Stimulated activated CD4-positive, alpha-beta T cell treated with anti-CD3 and anti-CD28 coated beads, Interleukin-4, amount 100 ng/mL, for 1 hour (primary cell): Measurements from ENCODE around the gene AJUBA.
"Not testable (repeated sequence)": the region's sequence is repeated elsewhere in the genome, so short reads cannot be mapped to it uniquely, and the experiment has no call there.

ENCODE experiments used
- DNase-seq: peaks from one replicate; pipeline ENCODE4 v3.0.0-alpha.2; 2020

AJUBA gene

DNA sequence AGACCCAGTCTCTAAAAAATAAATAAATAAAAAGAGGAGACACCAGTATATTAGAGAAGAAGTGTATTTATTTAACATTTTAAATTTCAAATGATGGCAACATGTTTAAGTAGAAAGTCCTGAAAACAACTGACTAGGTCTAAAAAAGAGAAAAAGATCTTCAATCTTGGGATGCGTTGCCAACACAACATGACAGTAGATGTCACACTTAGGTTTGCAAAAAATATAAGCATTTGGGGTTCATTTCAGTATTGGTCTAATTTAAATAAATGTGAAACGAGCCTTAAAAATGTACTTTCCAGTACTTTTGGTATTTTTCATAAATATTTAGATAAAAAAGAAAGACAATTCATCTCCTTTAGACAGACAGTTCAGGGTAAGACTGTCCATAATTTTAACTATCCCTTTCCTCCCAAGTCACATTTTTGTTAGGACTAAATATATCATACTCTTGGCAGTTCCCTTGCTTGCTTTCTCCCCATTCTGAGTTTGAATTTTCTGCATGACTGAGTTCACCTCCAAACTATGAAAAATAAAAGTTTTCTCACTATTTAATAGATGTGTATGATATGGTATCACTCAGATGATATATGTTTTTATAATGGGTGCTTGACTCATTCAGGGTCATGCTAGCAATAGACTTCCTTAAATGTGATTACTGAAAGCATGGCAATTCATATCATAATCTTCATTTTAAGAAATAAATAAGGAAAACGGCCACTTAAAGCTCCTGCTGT lies 23.3 kb upstream of the AJUBA start:
- DNase-seq: no peak

GRCh38 chr14:23004274-23004673 lies 21.9 kb upstream of the AJUBA start:
- not testable (repeated sequence) for DNase-seq

GRCh38 chr14:23002592-23002991 lies 20.2 kb upstream of the AJUBA start:
- no peak for DNase-seq

DNA sequence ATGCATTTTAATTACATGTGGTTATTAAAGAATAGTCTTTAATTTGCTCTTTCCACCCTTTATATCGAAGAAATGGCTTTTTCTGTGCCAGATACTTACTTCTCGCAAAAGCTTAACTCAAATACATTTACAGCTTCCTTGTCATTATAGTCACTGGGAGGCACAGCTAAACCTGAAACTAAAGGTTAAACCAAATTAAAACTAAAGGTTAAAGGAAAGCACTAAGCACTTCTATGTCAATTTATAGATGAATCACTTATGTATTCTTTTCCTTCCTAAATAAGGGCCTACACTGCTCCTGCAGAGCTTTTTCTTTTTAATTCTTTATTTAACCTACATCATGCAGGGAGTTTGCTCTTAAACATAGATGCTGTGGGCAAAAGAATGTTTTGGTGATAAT lies 18.5 kb upstream of the AJUBA start:
- no peak for DNase-seq

- no peak for DNase-seq
These were observed 16.1 kb upstream of the AJUBA start for GRCh38 chr14:22998329-22999012.

DNA sequence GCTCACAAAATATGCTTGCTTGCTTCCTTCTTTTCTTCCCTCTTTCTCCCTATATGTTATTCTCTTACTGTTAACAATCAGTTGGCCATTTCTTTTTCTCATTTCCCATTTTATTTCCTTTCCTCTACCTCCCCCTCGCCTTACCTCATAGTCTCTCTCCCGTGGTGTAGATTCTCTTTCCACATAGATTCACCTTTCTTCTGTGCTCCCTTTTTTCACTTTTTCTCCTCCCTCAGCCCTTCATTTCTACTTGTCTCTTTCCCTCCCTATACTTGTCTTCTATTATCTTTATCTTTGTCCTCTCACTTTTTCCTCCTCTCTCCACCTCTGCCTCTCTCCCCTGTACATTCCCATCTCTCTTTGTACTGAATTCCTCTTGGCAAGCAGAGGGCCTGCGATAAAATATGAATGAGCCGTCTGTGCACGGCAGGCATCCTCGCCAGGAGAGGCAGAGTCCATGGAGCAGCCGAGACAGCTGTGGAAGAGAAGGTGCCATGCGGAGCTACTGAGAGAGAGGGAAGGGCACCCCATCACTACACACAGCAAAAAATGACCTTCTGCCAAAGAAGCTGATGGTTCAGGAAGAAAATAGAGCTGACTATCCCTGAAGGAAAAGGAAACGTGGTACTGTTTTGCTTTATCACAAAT lies 15.4 kb upstream of the AJUBA start:
- no peak for DNase-seq

DNA sequence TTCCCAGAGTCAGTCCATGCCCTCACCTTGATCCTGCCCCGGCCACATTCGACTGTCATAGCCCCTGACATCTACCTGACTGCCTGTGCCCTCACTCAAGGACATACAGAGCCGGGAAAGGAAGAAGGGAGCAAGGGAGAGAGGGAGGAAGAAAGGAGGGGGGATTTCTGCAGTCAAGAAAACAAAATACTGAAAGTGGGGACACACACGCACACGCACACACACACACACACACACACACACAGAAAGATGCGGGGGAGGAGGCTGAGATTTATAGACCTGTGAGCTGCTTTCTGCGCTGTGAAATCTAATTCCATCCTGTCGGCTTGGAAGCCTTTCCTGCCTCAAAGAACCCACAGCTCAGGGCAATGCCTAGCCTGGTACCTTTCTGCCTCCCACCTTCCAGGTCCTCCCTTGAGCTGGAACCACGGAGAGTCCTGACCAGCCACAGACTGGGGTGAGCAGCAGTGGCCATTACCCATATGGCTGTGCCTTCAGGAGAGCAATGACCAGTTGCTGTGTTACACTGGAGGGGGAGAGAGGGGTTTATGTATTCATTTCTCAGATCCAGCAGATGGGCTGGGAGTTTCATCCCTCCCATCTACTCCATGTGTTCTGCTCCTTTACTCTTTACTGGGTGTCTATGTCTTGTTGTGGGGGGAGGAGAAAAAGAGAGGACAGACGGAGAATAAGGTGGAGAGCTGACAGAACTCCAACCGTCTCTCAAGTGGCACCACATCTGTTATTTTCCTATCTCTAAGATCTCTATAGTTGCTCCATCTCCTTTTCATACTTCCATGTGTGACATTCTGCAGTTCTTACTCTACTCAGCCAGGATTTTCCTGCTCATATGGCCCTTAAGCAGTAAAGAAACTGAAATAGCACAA lies 14.7 kb upstream of the AJUBA start:
- no peak for DNase-seq

- DNase-seq: no peak
These were observed 13.7 kb upstream of the AJUBA start for GRCh38 chr14:22995889-22996625.

- peak; percentile 28 for DNase-seq
These were observed 12.5 kb upstream of the AJUBA start for GRCh38 chr14:22994762-22995275.

- no peak for DNase-seq
These were observed 11.2 kb upstream of the AJUBA start for GRCh38 chr14:22993517-22993916.

DNA sequence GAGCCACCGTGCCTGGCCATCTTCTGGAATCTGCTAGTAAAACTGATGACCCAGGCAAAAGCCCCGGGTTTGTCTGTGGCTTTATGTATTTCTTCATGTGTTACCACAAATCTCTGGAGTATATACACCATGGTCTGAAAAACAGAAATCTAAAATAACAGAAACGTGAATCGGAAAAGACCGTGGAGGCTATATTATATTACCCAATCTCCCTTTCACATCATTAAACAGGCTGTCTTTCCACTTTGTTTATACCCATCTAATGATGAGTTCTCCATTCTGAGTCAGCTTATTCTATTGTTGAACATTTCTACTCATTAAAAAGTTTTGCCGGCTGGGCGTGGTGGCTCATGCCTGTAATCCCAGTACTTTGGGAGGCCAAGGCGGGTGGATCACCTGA lies 9.5 kb upstream of the AJUBA start:
- no peak for DNase-seq

- no peak for DNase-seq
These were observed 4.9 kb upstream of the AJUBA start for GRCh38 chr14:22987291-22987690.

DNA sequence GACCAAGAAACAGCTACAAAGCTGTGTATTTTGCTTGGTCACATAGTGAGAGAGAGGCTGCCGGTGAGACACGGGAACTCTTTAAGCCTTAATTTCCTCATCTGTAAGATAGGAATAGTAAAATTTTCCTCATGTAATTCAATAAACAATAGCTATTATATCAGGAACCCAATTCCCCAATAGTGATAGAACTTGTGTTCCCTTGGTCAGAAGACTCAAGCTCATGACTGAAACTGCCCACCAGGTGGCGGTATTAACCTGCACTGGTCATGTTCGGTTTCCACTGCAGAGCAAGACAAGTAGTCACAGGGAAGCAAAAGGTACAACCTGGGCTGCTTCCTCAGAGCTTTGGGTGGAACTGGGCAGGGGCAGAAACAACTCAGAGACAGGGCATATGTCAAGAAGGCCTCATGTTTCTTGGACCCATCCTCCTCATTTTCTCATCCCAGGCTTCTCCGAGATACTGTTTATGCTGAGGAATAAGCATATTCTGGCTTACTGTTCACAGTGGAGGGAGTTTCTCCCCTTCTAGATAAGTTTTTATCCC lies 4.2 kb upstream of the AJUBA start:
- DNase-seq: peak; percentile 86

DNA sequence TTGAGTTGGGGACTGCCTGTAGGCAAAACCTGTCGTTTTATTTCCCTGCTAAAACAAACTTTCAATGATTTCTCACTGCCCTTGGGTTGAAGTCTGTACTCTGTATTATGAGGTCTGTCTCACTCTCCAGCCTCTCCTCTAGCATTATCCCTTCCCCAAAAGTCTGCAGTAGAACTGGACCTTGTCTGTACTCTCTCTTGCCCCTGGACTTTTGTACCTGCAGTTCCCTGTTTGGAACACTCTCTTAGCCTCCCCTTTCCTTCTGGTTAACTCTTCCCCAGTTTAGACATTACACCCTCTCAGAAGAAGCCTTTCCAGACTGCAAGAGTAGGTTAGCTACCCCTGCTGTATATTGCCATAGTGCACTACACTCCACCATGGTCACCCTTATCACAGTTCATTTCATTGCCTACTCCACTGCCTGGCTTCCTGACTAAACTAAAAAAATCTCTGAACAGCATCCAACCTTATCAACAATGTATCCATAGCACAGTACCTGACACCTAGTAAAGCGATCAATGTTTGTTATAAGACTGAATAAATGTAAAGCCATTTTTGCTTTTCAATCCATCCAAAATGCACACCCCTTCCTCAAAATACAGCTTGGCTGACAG lies 3.6 kb upstream of the AJUBA start:
- no peak for DNase-seq

DNA sequence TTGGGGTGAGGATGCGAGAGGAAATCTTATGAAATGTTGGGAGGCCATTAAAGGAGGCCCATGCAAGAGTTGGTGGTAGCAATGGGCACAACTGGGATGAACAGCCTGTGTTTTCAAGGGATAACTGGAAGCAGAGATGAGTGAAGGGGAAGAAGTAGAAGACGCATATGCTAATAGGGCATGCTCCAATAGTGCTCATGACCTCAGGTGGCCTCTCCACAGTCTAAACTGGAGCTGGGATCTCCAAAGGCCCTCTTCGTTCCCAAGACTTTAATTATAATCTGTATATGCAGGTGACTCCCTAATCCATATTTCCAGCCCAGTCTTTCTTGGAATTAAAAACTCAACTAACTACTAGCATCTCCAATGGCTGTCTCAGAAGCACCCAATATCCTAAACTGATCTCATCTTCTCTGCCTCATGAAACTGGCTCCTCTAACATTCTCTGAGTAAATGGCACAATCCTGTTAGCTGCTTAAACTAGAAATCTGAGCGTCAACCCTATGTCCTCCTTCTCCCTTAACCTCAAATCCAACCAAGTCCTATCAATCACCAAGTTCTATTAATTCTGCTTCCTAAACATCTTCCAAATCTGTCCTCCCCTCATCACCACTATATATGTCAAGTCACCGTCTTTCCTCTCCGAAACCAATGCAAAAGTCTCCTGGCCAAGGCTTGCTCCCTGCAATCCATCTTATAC lies 2.8 kb upstream of the AJUBA start:
- no peak for DNase-seq

- DNase-seq: peak; percentile 12
These were observed 375 bp downstream of the AJUBA start for GRCh38 chr14:22981876-22982476.

DNA sequence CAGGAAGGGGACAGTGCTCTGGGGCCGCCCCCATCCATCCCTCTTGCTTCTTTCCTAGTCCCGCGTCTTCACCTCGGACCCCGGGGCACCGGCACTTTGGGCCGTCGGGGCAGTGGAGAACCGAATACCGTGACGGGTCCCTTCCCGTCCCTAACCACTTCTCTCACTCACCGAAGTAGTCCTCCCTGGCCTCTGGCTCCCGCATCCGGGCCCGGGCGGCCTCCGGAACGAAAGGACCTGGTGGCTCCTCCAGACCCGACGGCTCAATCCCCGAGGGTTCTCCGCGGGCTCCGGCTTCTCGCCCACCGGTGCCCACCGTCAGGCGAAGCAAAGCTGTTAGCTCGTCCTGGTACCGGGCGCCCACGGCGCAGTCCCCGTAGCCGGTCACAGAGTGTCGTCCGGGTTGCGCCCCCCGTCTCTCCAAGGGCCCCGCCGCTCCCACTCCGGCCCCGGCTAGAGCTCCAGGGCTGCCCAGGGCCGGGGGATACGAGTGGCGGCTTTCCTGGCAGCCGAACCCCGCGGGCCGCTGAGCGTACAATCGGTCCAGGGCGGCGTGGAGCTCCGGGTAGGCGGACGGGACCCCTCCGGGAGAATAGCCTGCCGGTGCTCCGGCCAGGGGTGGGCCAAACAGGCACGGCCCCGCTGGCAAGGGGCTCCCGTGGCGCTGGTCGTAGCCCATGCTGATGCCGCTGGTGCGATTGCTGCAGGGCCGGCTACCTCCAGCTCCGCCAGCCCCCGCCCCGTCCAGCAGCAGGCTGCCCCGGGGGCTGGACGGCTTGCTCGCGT lies 1.1 kb downstream of the AJUBA start:
- peak; percentile 23 for DNase-seq

DNA sequence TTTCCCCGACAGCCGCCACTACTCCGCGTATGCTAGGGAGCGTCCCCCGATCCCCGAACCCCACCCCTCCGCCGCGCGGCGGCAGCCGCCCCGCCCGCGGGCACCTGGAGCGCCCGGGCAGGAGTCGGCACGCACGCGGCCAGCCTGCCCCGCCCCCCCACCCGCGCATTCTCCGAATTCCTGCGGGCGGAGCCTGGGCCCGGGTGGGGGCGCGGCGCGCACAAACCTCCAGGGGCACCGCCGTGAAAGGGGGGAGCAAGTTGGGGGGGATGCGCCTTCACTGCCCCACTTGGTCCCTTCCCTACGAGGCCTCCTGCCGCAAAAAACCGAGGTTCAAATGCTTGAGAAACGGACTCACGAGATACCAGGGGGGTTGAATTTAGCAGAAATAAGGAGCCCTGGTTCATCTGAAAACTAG lies 1.7 kb downstream of the AJUBA start:
- DNase-seq: peak; percentile 57

GRCh38 chr14:22979748-22980392 lies 2.5 kb downstream of the AJUBA start:
- DNase-seq: no peak
